Activated T-cell treated with anti-CD3 and anti-CD28 coated beads, Interleukin-2, amount 50 U/mL, for 1 hour (primary cell): ENCODE measurements around the gene SDK1.

Experiments
- DNase-seq: peaks from one replicate; pipeline ENCODE4 v3.0.0-alpha.2; 2020

The SDK1 gene

DNA sequence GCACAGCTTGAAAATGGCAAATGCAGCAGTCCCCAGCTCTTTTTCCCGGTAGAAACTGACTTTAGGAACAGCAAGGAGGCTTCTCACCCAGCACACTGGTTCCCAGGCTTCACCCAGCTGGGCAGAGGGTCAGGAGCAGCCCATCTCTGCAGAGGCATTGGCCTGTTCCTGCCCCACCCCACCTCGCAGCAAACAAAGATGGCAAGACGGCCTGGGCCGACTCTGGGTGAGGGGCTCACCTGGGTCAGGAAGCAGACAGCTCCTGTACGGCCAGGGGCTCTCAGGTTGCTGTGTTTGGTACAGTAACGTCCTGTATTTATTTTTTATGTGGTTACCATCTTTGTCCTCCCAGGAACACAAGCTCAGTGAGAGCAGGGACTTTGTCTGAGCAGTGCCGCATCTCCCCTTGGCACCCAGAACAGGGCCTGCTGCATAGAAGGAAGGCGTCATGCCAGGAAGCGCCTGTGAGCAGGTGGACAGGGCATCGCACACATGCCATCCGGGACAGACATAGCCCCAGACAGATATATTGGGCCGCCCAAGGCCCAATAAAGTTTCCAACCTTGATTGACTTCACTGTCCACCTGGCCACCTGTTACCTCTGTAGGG is 796.1 kb downstream of the SDK1 start:
- no peak for DNase-seq

GRCh38 chr7:4098169-4098568 is 797.1 kb downstream of the SDK1 start:
- DNase-seq = no peak

DNA sequence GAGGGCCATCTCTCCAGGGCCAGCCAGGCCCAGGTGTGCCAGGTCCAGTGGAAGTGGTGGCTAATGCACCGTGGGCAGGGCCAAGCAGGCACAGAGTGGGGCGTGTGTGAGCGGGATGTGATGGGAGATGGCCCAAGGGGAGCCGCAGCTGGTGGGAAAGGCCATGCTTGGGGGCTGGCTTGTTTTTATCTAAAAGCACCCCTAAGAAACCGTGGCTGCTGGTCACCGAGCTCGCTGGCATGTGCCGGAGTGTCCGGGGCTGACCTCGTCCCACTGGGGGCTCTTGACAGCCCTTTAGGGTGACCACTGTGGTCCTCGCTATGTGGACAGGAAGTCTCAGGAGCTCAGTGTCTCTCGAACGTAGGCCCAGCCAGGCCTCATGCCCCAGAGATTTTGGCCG is 798.6 kb downstream of the SDK1 start:
- DNase-seq = no peak

DNA sequence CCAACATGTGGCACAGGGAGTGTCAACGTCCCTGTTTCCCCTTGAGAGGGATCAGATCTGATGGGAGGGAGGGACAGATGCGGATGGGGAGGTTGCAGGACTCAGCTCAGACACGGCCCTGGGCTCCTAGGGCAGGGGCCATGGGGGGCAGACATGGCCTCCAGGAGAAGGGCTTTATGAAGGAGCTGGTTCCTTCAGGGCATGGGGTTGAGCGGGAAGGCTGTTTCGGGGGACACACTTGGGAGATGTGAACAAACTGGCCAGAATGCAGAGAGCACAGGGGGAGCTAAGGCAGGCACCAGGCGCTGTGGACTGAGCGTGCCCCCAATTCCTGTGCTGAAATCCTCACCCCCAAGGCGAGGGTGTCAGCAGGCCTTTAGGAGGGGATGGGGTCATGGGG is 799.1 kb downstream of the SDK1 start:
- DNase-seq = no peak

DNA sequence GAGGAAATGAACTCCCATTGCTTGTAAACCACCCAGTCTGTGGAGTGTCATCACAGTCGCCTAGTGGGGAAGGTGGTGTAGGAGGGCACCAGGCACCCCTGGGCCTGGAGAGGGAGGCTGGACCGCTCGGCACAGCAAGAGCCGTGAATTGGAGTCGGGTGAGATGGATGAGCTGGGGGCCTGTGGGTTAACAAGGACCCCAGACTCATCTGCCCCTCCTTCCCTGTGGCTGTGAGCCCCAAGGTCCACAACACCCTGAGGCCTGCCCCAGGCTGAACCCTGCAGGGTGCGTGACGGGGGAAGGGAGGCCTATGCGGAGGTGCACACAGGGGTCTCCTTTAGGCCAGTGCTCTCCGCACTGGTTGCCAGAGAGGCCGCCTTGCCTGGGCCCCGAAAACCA is 799.6 kb downstream of the SDK1 start:
- no peak for DNase-seq

- DNase-seq = no peak
These were observed 801.3 kb downstream of the SDK1 start for GRCh38 chr7:4102231-4102841.

- DNase-seq = no peak
These were observed 802.5 kb downstream of the SDK1 start for GRCh38 chr7:4103352-4104091.

DNA sequence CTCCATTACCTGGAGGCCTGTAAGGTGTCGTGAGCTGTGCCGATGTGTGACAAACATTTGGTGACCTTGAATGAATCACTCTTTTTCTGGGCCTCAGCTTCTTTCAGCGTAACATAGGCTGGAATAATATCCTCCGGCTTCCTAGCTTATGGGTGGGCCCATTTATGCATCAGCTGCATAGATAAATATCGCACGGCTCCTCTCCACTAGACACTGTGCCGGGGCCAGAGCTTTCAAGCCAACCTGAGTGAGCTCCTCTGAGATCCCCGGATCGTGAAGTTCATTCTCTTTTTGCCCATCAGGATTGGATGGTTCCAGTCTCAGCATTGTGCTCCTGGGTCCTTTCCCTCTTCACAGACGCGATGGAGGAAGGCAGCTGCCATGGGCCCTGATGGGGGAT is 806.8 kb downstream of the SDK1 start:
- no peak for DNase-seq

GRCh38 chr7:4108951-4109350 is 807.9 kb downstream of the SDK1 start:
- no peak for DNase-seq

- no peak for DNase-seq
These were observed 808.5 kb downstream of the SDK1 start for GRCh38 chr7:4109481-4110110.

DNA sequence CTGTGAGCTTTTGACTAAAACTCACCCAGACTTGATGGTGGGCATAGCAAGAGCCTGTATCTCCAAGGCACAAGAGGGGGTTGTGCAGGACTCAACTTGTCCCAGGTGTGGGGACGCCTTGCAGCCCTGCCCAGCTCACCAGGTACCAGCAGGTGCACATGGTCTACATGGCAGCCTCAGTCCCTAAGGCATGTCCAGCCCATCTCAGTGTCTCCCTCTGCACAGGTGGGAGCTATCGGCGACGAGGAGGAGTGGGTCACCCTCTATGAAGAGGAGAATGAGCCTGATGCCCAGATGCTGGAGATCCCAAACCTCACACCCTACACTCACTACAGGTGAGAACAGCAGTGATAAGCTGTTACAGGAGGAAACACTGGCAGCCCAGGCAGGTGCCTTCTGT is 809.4 kb downstream of the SDK1 start:
- no peak for DNase-seq

- no peak for DNase-seq
These were observed 810.1 kb downstream of the SDK1 start for GRCh38 chr7:4111166-4111565.

GRCh38 chr7:4113271-4113670 is 812.2 kb downstream of the SDK1 start:
- no peak for DNase-seq

DNA sequence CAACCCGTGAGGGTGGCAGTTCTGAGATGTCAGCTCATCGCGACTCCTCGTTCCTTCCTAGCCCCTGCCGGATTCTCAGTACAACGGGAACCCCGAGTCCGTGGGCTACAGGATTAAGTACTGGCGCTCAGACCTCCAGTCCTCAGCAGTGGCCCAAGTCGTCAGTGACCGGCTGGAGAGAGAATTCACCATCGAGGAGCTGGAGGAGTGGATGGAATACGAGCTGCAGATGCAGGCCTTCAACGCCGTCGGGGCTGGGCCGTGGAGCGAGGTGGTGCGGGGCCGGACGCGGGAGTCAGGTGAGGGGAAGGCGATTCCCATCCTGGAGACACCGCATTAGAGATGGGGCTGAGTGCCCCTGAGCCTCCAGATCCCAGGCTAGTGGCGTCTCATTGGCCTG is 812.9 kb downstream of the SDK1 start:
- no peak for DNase-seq

- DNase-seq = no peak
These were observed 814.4 kb downstream of the SDK1 start for GRCh38 chr7:4115442-4115841.

GRCh38 chr7:4115941-4116610 is 815.0 kb downstream of the SDK1 start:
- no peak for DNase-seq

DNA sequence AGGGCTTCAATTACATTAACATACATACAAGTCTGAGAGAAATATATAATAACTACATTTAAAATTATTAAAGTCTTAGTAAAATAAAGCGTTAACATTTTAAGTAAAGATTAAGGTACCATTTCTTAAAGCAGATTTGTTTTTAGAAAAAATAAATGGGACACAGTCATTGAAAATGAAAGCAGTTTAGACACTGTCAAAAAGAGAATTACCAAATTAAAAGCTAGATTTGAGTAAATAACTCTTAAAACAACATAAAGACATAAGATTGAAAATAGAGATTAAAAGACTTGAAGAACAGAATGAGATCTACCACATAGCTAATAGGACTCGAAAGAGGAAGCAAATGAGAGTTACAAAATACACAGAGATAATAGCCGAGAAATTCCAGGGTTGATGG is 818.8 kb downstream of the SDK1 start:
- DNase-seq = no peak

DNA sequence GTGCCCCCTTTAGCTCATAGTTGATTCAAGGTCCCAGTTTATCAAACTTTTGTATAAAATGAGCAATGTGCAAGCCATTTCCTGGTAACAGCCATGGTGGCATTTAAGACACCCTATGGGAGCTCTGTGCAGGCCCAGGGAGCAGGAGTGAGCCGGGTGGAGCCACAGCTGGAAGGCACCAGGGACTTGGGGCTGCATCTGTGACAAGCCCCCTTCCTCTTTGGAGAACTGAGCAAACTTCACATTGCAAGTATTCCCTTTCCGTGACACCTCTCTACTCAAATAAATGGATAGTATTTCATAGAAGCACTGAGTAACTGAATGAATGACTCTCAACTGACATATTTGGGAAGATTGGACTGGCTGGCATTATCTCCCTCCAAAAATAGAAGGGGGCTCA is 822.3 kb downstream of the SDK1 start:
- DNase-seq = no peak

- no peak for DNase-seq
These were observed 822.8 kb downstream of the SDK1 start for GRCh38 chr7:4123823-4124222.

DNA sequence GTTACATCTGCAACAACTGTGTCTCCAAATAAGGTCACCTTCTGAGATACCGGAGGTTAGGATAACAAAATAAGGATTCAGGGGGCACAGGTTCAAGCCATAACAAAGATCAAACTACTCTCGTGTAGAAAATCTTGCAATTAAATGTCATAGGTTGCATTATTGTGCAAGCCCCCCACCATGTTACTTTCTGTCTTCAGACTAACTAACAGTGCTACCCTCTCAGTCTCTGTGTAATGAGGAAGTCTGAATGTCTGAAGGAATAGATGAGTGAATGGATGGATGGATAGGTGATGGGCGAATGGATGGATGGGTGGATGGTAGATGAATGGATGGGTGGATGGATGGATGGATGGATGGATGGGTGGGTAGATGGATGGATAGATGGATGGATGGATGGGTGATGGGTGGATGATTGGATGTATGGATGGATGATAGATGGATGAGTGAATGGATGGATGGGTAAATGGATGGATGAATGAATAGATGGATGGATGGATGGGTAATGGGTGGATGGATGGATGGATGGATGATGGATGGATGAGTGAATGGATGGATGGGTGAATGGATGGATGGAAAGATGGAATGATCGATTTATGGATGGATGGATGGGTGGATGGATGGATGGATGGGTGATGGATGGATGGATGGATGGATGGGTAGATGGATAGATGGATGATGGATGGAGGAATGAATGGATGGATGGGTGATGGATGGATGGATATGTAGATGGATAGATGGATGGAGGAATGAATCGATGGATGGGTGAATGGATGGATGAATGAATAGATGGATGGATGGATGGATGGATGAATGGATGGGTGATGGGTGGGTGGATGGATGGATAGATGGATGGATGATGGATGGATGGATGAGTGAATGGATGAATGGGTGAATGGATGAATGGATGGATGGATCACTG is 823.8 kb downstream of the SDK1 start:
- DNase-seq = no peak

- DNase-seq = no peak
These were observed 827.0 kb downstream of the SDK1 start for GRCh38 chr7:4127909-4128560.
